GM21619 (cell line): ENCODE measurements around the gene CLTCL1.
"Not testable (repeated sequence)": the region's sequence is repeated elsewhere in the genome, so short reads cannot be mapped to it uniquely, and the experiment has no call there.

Source experiments
- ATAC-seq: cut with Tn5 transposase; IDR thresholded peaks from one replicate; pipeline ENCODE4 v1.9.1; 2021; ENCODE audit not compliant: unreplicated experiment

CLTCL1 gene

GRCh38 chr22:19291218-19291579 is 320 bp downstream of the CLTCL1 start:
- ATAC-seq = peak; percentile 14

- no peak for ATAC-seq
These were observed 910 bp downstream of the CLTCL1 start for GRCh38 chr22:19290400-19291217.

DNA sequence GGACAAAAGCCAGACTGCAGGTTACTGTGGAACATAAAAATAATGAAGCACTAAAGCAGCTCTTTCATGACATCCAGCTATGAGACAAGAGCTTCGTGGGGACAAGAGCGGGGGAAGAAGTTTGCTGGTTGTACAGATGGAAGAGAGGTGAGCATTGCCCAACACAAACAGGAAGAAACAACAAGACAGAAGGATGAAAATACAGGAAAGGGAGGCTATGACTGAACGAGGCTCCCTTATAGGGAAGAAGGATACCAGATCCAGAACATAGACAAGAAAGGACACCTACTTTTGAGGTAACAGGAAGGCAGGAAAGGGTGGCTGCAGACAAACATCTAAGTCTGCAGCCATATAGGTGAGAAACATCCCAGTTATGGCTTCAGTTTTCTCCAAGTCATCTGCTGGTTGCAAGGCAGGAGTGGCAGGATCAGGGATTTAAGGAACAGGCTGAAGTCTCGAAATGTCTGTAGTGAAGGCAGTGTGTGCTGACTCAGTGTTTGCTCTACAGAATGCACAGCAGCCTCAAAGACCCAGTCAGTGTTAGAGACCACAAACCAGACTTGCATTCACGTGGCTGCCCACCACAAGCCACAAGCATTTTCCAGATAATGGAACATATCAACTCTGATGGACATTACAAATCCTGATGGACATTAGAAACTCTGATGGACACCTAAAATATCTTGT is 1.9 kb downstream of the CLTCL1 start:
- no peak for ATAC-seq

DNA sequence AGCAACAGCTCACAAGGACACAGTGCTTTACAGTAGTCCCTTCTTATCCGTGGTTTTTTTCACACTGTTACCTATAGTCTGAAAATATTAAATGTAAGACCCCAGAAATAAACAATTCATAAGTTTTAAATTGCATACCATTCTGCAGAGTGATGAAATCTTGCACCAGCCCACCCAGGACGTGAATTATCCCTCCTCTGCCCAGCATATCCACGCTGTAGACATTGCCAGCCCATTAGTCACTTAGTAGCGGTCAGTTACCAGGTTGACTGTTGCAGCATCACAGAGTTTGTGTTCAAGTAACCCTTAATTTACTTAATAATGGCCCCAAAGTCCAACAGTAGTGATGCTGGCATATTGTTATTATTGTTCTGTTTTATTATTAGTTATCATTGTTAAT is 3.6 kb downstream of the CLTCL1 start:
- ATAC-seq = no peak

DNA sequence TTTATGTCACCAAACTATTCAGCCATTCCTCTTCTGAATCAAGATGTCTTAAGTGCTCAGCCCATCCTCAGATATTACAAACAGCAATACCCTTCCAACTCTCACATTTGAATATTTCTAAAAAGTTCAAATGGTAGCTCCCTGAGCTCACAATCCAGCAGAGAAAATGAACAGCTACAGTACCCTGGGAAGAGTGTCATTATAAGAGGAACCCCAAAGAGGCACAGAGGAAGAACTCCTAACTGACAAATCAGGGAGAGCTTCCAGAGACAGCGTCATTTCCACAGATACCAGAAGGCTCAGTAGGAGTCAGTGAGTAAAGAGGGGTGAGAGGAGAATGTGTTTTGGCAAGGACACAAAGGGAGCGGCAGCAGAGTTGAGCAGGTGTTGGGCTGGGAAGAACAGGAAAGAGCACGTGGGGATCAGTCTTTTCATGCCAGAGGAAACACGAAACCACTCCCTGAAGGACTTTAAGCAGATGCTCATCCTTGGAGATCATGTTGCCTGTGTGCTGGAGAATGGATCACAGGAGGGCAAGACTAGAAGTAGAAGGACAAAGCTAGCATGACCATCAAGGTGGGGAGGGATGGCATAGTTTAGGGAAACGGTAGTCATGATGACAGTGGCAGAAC is 4.3 kb downstream of the CLTCL1 start:
- no peak for ATAC-seq

DNA sequence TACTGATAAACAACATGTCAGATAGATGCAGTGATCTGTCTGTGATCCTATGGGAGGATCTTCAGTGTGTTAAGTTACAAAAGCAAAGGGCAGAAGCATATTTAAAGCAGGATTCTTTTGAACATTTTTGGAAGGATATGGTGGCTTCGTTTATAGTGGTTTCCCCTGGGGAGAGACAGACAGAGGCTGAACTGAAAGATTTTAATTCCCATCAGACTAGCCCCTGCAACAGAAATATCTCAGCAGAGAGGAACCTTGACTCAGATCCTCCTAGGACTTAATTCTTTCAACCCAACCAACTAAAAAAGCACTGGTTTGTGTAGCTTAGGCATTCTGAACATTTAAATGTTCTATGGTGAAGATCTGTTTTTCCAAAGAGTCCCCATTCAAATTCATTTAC is 5.7 kb downstream of the CLTCL1 start:
- ATAC-seq = no peak

DNA sequence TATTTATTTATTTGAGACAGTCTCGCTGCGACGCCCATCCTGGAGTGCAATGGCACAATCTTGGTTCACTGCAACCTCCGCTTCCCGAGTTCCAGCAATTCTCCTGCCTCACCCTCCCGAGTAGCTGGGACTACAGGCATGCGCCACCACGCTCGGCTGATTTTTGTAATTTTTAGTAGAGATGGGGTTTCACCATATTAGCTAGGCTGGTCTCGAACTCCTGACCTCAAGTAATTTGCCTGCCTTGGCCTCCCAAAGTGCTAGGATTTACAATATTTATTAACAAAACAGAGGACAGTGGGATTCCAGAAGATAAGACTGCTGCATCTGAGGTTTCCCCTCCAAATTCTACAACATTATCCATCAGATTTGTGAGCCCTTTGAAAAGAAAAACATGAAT is 12.4 kb downstream of the CLTCL1 start:
- ATAC-seq = not testable (repeated sequence)

DNA sequence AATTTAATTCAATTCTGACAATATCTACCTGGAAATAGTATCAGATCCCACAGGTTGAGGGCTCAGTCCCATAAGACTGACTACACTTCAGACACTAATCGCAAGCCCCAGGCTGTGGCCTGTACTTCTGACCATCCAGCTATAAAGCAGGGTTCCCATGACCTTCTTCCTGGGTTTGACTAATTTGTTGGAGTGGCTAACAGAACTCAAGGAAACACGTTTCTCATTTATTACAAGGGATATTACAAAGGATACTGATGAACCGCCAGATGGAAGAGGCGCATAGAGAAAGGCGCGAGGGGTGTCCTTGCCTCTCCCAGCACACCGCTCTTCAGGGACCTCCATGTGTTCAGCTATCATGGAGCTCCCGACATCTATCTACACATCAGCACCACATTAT is 13.7 kb downstream of the CLTCL1 start:
- no peak for ATAC-seq

GRCh38 chr22:19275919-19276600 is 15.5 kb downstream of the CLTCL1 start:
- no peak for ATAC-seq

DNA sequence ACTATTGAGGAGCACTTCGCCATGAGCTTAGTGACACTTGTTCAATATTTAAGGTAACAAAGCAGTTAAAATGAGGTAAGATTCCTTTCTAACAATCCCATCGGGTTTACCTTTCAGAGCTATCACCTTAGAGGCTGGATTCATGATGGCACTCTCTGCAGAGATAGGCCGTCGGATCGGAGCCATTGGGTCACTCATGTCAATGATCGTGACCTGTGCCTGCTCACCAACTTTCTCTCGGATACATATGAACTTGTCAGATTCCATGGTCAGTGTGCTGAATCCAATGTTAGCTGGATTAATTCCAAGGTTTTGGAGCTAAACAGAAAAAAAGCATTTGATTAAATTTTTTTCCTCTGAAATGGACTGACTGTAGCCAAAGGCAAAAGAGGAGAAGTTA is 16.0 kb downstream of the CLTCL1 start:
- ATAC-seq = no peak

DNA sequence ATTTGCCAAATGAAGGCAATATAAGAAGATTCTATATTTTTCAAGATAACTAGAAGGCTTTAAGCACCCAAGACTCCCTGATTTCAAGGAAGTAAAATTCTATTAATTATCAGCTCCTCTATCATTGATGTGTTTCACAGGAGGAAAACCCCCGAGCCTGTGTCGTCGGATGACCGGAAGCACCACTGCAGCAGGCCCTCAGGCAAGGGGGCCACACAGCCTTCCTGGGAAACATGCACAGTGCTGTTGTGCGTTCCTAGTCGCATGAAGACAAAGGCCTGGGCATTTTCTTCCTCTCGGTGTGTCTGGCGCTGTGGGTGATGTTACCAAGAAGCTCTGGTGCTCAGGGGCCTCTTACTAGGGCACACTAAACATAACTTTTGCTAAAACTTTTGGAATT is 16.4 kb downstream of the CLTCL1 start:
- ATAC-seq = no peak

DNA sequence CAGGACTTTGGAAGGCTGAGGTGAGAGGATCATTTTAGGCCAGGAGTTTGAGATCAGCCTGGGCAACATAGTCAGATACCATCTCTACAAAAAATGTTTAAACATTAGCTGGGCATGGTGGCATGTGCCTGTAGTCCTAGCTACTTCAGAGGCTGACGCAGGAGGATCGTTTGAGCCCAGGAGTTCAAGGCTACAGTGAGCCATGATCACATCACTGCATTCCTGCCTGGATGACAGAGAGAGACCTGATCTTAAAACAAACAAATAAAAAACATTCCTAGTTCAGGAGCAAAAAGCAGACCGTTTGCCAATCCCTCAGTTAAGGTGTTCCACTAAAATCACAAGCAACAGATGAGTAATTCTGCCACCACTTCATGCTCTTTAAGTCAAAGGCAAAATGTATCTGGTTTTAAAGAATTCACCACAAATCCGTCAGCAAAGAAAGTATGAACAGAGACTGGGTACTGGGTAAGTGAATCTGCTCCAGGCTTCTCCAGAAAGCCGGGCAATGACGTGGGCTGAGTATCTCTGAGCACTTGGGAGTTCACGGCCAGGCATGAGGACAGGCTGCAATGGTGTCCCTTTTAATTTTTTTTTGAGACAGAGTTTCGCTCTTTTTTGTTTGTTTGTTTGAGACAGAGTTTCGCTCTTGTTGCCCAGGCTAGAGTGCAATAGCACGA is 19.5 kb downstream of the CLTCL1 start:
- no peak for ATAC-seq

DNA sequence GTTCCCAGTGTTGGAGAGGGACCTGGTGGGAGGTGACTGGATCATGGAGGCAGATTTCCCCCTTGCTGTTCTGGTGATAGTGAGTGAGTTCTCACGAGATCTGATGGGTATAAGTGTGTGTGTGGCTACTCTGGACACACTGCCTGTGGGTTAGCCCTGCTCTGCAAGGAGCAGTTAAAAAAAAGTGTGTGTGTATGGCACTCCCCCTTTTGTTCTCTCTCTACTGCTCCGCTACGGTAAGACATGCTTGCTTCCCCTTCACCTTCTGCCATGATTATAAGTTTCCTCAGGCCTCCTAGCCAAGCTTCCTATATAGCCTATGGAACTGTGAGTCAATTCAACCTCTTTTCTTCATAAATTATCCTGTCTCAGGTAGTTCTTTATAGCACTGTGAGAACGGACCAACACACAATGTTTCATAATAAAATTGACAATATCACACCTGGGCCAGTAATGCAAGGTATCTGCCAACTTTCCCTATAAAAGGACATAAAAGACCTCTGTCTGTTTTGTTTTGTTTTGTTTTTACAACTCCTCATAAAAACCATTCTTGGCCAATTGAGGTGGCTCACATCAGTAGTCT is 20.2 kb downstream of the CLTCL1 start:
- no peak for ATAC-seq

- ATAC-seq = no peak
These were observed 20.6 kb downstream of the CLTCL1 start for GRCh38 chr22:19270873-19271272.

DNA sequence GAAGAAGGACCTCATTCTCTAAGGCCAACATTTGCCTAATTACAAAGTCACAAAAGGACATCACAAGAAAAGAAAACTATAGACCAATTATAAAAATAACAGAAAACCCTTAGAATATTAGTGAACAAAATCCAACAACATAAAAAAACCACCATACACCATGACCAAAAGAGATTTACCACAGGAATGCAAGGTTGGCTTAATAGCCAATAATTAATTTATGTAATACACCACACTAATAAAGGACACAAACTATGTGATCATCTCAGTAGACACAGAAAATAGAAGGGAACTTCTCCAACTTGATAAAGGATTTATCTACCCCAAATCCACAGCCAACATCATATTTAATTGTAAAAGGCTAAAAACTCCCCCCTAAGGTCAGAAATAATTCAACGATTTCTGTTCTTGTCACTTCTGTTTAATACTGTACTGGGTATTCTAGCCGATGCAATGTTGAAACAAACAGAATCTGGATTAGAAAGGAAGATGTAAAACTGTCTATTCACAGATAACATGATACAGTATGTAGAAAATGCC is 24.9 kb downstream of the CLTCL1 start:
- ATAC-seq = no peak

DNA sequence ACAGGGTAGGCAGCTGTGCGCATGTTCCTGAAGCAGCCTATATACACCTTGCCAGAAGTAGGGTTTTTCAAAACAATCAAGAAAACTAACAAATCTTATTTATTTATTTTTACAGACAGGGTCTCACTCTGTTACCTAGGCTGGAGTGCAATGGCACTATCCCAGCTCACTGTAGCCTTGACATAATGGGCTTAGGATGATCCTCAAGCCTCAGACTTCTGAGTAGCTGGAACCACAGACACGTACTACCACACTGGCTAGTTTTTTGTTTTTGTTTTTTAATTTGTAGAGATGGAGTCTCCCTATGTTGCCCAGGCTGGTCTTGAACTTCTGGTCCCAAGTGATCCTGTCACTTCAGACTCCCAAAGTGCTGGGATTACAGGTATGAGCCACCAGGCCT is 25.7 kb downstream of the CLTCL1 start:
- no peak for ATAC-seq

GRCh38 chr22:19260804-19261203 is 30.7 kb downstream of the CLTCL1 start:
- ATAC-seq = no peak

DNA sequence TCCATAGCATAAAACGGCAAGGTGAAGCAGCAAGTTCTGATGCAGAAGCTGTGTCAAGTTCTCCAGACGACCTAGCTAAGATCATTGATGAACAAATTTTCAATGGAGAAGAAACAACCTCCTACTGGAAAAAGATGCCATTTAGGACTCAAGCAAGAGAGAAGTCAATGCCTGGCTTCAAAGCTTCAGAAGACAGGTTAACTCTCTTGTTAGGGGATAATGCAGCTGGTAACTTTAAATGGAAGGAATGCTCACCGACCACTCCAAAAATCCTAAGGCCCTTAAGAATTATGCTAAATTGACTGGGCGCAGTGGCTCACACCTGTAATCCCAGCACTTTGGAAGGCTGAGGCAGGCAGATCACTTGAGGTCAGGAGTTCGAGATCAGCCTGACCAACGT is 31.3 kb downstream of the CLTCL1 start:
- ATAC-seq = no peak

GRCh38 chr22:19258968-19259288 is 32.6 kb downstream of the CLTCL1 start:
- ATAC-seq = not testable (repeated sequence)

DNA sequence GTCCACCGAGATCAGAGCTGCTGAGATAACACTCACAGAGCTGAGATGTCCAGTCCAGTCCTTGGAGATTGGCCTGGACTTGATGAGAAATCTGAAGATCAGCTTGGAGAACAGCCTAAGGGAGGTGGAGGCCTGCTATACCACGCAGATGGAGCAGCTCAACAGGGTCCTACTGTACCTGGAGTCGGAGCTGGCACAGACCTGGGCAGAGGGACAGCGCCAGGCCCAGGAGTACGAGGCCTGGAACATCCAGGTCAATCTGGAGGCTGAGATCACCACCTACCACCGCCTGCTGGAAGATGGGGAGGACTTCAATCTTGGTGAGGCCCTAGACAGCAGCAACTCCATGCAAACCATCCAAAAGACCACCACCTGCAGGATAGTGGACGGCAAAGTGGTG is 33.1 kb downstream of the CLTCL1 start:
- no peak for ATAC-seq

DNA sequence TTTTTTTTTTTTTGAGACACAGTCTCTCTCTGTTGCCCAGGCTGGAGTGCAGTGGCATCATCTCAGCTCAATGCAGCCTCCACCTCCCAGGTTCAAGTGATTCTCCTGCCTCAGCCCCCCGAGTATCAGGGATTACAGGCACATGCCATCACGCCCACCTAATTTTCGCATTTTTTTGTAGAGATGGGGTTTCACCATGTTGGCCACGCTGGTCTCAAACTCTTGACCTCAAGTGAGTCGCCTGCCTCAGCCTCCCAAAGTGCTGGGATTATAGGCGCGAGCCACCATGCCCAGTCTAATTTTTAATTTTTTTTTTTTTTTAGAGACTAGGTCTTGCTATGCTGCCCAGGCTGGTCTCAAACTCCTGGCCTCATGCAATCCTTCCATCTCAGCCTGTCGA is 35.2 kb downstream of the CLTCL1 start:
- not testable (repeated sequence) for ATAC-seq
